ENCODE measurements around the gene HDLBP. TPM values are rescaled to one million over a fixed set of nuclear protein-coding genes. Genes with fewer than 3 reads are reported as not detected.
"Not testable (repeated sequence)": the region's sequence is repeated elsewhere in the genome, so short reads cannot be mapped to it uniquely, and the experiment has no call there.

The HDLBP gene
- total and polyA plus RNA-seq, 2 experiments from 2014 or later, result 613 to 711 TPM

GRCh38 chr2:241197947-241198346 is 117.5 kb downstream of the HDLBP start:
- no peaks in the 10 kb centered on the region for H3F3A ChIP-seq (ENCODE audit: insufficient read depth)
- no peaks in the 10 kb centered on the region for H4K20me1 ChIP-seq (ENCODE audit: insufficient read depth)
- no peaks in the 10 kb centered on the region for H3K4me1 ChIP-seq (ENCODE audit: insufficient read depth)
- H3K9me2 ChIP-seq (ENCODE audit: insufficient read depth), result no peaks in the 10 kb centered on the region
- no peak overlapping the region for H3K9ac ChIP-seq
- H3K4me3 ChIP-seq, result no peak overlapping the region
- H3K27me3 ChIP-seq (replicated peaks; ENCODE audit: insufficient read depth), result no peaks in the 10 kb centered on the region
- no peak overlapping the region for H2AFZ ChIP-seq
- in situ Hi-C loops (cut with MboI), result no loop called here
- no peak for DNase-seq
- H3K4me2 ChIP-seq (ENCODE audit: unreplicated experiment), result no peak overlapping the region
- H3K36me3 ChIP-seq (ENCODE audit: low read depth), result no peaks in the 10 kb centered on the region
- TF ChIP-seq EZH2phosphoT487 (IDR thresholded peaks at IDR 0.05; ENCODE audit: insufficient read depth, low read depth) (no peak), EZH2 (IDR thresholded peaks at IDR 0.05; ENCODE audit: insufficient read depth, poor library complexity, severe bottlenecking) (no peak)
- H3K79me2 ChIP-seq (ENCODE audit: insufficient read depth), result no peaks in the 10 kb centered on the region
- no peaks in the 10 kb centered on the region for H3K9me3 ChIP-seq (ENCODE audit: low read depth)
- H3K27ac ChIP-seq, result no peak overlapping the region
- 65 to 69% methylated on average over 6 of the region's 6 CpGs for WGBS, 2 experiments (ENCODE audit: low coverage in 1 of 2, low lambda C conversion rate in 2 of 2, missing lambda C conversion rate in 2 of 2)

GRCh38 chr2:241197246-241197645 is 118.2 kb downstream of the HDLBP start:
- H3K9me2 ChIP-seq (ENCODE audit: insufficient read depth); H3K4me1 ChIP-seq (ENCODE audit: insufficient read depth); H3K27me3 ChIP-seq (replicated peaks; ENCODE audit: insufficient read depth); DNase-seq; H3F3A ChIP-seq (ENCODE audit: insufficient read depth); H3K9ac ChIP-seq; H2AFZ ChIP-seq; H3K4me2 ChIP-seq (ENCODE audit: unreplicated experiment); H3K9me3 ChIP-seq (ENCODE audit: low read depth); H3K27ac ChIP-seq; H3K4me3 ChIP-seq; H4K20me1 ChIP-seq (ENCODE audit: insufficient read depth); H3K36me3 ChIP-seq (ENCODE audit: low read depth); in situ Hi-C loops (cut with MboI); H3K79me2 ChIP-seq (ENCODE audit: insufficient read depth): not testable (repeated sequence)
- 88 to 91% methylated on average over 14 of the region's 14 CpGs for WGBS, 2 experiments (ENCODE audit: low coverage in 1 of 2, low lambda C conversion rate in 2 of 2, missing lambda C conversion rate in 2 of 2)

GRCh38 chr2:241195506-241196130 is 119.9 kb downstream of the HDLBP start:
- TF ChIP-seq EZH2 (IDR thresholded peaks at IDR 0.05; ENCODE audit: insufficient read depth, poor library complexity, severe bottlenecking) (no peak), EZH2phosphoT487 (IDR thresholded peaks at IDR 0.05; ENCODE audit: insufficient read depth, low read depth) (no peak)
- H3K4me3 ChIP-seq, result no peak overlapping the region
- H3K36me3 ChIP-seq (ENCODE audit: low read depth), result no peaks in the 10 kb centered on the region
- H4K20me1 ChIP-seq (ENCODE audit: insufficient read depth), result no peaks in the 10 kb centered on the region
- no peaks in the 10 kb centered on the region for H3K9me3 ChIP-seq (ENCODE audit: low read depth)
- no peak overlapping the region for H3K27ac ChIP-seq
- no peaks in the 10 kb centered on the region for H3F3A ChIP-seq (ENCODE audit: insufficient read depth)
- H3K4me2 ChIP-seq (ENCODE audit: unreplicated experiment), result no peak overlapping the region
- H3K9ac ChIP-seq, result no peak overlapping the region
- H3K4me1 ChIP-seq (ENCODE audit: insufficient read depth), result no peaks in the 10 kb centered on the region
- WGBS, 2 experiments (ENCODE audit: low coverage in 1 of 2, low lambda C conversion rate in 2 of 2, missing lambda C conversion rate in 2 of 2), result 82% methylated on average over 18 of the region's 18 CpGs
- H3K9me2 ChIP-seq (ENCODE audit: insufficient read depth), result no peaks in the 10 kb centered on the region
- in situ Hi-C loops (cut with MboI), result no loop called here
- H2AFZ ChIP-seq, result no peak overlapping the region
- no peaks in the 10 kb centered on the region for H3K27me3 ChIP-seq (replicated peaks; ENCODE audit: insufficient read depth)
- no peak for DNase-seq
- H3K79me2 ChIP-seq (ENCODE audit: insufficient read depth), result no peaks in the 10 kb centered on the region

- DNase-seq, result no peak
- H3K36me3 ChIP-seq (ENCODE audit: low read depth), result no peaks in the 10 kb centered on the region
- H4K20me1 ChIP-seq (ENCODE audit: insufficient read depth), result no peaks in the 10 kb centered on the region
- no peak overlapping the region for H2AFZ ChIP-seq
- WGBS, 2 experiments (ENCODE audit: low coverage in 1 of 2, low lambda C conversion rate in 2 of 2, missing lambda C conversion rate in 2 of 2), result 41 to 46% methylated on average over 9 of the region's 9 CpGs
- H3K27ac ChIP-seq, result no peak overlapping the region
- H3K4me1 ChIP-seq (ENCODE audit: insufficient read depth), result no peaks in the 10 kb centered on the region
- H3K4me3 ChIP-seq, result no peak overlapping the region
- in situ Hi-C loops (cut with MboI), result no loop called here
- H3K9ac ChIP-seq, result no peak overlapping the region
- no peaks in the 10 kb centered on the region for H3K27me3 ChIP-seq (replicated peaks; ENCODE audit: insufficient read depth)
- no peaks in the 10 kb centered on the region for H3F3A ChIP-seq (ENCODE audit: insufficient read depth)
- H3K79me2 ChIP-seq (ENCODE audit: insufficient read depth), result no peaks in the 10 kb centered on the region
- H3K4me2 ChIP-seq (ENCODE audit: unreplicated experiment), result no peak overlapping the region
- no peaks in the 10 kb centered on the region for H3K9me3 ChIP-seq (ENCODE audit: low read depth)
- TF ChIP-seq EZH2phosphoT487 (IDR thresholded peaks at IDR 0.05; ENCODE audit: insufficient read depth, low read depth) (no peak), EZH2 (IDR thresholded peaks at IDR 0.05; ENCODE audit: insufficient read depth, poor library complexity, severe bottlenecking) (no peak)
- H3K9me2 ChIP-seq (ENCODE audit: insufficient read depth), result no peaks in the 10 kb centered on the region
Measured at GRCh38 chr2:241194811-241195210, 120.7 kb downstream of the HDLBP start.

DNA sequence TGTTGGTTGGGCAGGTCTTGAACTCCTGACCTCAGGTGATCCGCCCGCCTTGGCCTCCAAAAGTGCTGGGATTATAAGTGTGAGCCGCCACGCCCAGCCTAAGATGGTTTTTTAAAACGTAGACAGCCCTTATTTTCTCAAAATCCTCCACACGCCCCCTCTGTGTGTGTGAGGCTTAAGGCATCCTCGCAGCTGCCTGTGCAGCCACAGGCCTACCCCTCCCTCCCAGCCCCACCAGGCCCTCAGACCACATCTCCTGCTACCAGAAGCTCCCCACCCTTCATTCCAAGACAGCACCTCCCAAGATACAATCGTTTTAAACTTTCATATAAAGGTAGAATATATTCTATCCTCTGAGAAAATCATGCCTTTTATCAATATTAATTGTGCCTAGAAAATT is 122.2 kb downstream of the HDLBP start:
- H3K9ac ChIP-seq, result no peak overlapping the region
- no peak overlapping the region for H3K4me2 ChIP-seq (ENCODE audit: unreplicated experiment)
- no peaks in the 10 kb centered on the region for H3K9me3 ChIP-seq (ENCODE audit: low read depth)
- in situ Hi-C loops (cut with MboI), result no loop called here
- 78 to 80% methylated on average over 8 of the region's 8 CpGs for WGBS, 2 experiments (ENCODE audit: low coverage in 1 of 2, low lambda C conversion rate in 2 of 2, missing lambda C conversion rate in 2 of 2)
- no peak overlapping the region for H2AFZ ChIP-seq
- no peak overlapping the region for H3K27ac ChIP-seq
- H3K4me3 ChIP-seq, result no peak overlapping the region
- no peaks in the 10 kb centered on the region for H3K79me2 ChIP-seq (ENCODE audit: insufficient read depth)
- H3K27me3 ChIP-seq (replicated peaks; ENCODE audit: insufficient read depth), result no peaks in the 10 kb centered on the region
- no peaks in the 10 kb centered on the region for H3K9me2 ChIP-seq (ENCODE audit: insufficient read depth)
- H3K4me1 ChIP-seq (ENCODE audit: insufficient read depth), result no peaks in the 10 kb centered on the region
- H4K20me1 ChIP-seq (ENCODE audit: insufficient read depth), result no peaks in the 10 kb centered on the region
- DNase-seq, result no peak
- no peaks in the 10 kb centered on the region for H3F3A ChIP-seq (ENCODE audit: insufficient read depth)
- H3K36me3 ChIP-seq (ENCODE audit: low read depth), result no peaks in the 10 kb centered on the region
- TF ChIP-seq EZH2 (IDR thresholded peaks at IDR 0.05; ENCODE audit: insufficient read depth, poor library complexity, severe bottlenecking) (no peak), EZH2phosphoT487 (IDR thresholded peaks at IDR 0.05; ENCODE audit: insufficient read depth, low read depth) (no peak)
